PFSK-1 (cell line): Measurements from ENCODE around the gene ZC3H18.

Experiments
- REST ChIP-seq, 2 experiments: IDR thresholded peaks; 2 replicates each; pipeline versions ENCODE4 v1.6.1 to v1.8.0; 2011 to 2012; ENCODE audit warnings: low read depth in 2 of 2, low read length in 2 of 2, control low read depth in 1 of 2, inconsistent platforms in 1 of 2, mild to moderate bottlenecking in 1 of 2, moderate library complexity in 1 of 2; ENCODE audit not compliant: insufficient read depth in 1 of 2
- SIN3A ChIP-seq: IDR thresholded peaks from 2 replicates; pipeline ENCODE4 v1.6.1; 2012; ENCODE audit warnings: mild to moderate bottlenecking, low read length, moderate library complexity, borderline replicate concordance; ENCODE audit not compliant: insufficient read depth

GRCh38 chr16:88524274-88524972 lies 45.8 kb upstream of the ZC3H18 start:
- TF ChIP-seq SIN3A = no peak
- no peak for TF ChIP-seq REST (IDR thresholded peaks at IDR 0.05; ENCODE audit: insufficient read depth in 1 of 2, low read depth in 2 of 2, low read length in 2 of 2)
